ENCODE data around the gene CALU.
A peak's percentile ranks its signal among the peaks of the same experiment; 100 is the strongest.

Gene CALU

GRCh38 chr7:128790315-128791041 lies 51.3 kb downstream of the CALU start:
- no peak for DNase-seq

GRCh38 chr7:128791121-128791971 lies 52.2 kb downstream of the CALU start, which contains the start of gene CCDC136:
Gene CCDC136 (plus strand): TSS chr7:128791968. CDS start chr7:128792412, 444 bp downstream.
- DNase-seq, result peak; percentile 65 to 69

DNA sequence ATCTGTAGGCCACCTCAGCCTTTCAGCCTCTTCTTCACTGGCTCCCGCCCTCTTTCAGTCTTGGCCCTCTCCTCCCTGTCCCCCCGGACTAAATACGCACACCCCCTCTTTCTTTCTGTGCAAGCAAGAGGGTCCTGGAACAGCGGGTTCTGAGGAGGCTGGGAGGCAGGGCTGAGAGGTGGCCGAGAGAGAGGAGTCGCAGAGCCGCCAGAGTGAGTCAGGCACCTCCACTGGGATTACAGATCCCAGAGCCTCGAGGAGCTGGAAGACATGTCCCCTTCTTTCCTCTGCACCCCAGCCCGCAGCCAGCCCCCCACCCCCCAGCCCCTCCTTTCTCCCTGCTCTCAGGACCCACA lies 52.8 kb downstream of the CALU start:
- DNase-seq, result no peak

DNA sequence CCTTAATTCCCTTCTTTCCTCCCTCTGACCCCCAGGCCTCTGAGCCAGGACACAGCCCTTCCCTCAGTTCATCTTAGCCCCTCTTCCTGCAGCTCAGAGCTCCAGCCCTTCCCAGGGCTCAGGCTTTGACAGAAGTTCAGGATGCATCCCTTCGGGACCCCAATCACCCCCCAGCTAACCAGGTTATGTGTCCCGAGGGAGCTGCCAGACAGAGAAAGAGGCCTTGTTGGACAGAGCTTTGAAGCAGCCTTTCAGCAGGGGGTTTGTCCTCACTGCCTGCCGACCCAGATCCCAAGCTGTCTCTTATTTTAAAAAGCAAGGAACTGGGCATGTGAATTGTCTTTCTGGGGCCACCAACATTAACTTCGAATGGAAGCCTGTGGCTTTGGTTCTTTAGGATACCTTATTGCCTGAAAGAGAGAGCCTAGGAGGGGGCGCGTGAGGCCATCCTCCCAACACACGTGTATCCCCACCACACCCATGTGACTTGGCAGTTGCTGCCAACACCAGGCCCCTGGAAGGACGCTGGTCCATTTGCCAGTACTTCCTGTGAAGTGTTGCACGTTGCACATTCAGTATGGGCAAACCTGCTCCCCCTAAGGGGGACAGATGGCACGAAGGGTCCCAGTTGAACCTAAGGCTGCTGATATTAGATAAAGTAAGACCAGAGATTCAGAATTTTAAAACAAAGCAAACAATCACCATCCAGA lies 53.5 kb downstream of the CALU start:
- no peak for DNase-seq

GRCh38 chr7:128793181-128793547 lies 54.0 kb downstream of the CALU start:
- DNase-seq, result no peak

DNA sequence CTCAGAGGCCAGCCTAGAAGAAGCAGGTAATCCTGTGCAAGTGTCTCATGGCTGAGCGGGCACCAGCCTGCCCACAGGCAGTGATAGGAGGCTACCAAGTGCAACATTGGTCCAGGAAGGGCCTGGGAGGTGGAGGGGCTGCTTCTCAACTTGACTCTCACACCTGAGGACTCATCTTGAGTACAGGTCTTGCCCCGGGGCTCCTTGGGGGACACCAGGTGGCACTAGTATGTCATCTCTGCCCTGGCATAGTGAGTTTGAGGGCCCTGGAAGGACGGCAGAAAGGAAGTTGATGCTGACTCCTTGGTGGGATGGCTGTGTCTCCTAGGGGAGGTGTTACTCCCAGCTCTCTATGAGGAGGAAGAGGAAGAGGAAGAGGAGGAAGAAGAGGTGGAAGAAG lies 54.9 kb downstream of the CALU start:
- no peak for DNase-seq

GRCh38 chr7:128794436-128794835 lies 55.3 kb downstream of the CALU start:
- DNase-seq, result no peak

- no peak for DNase-seq
These were observed 56.0 kb downstream of the CALU start for GRCh38 chr7:128795129-128795528.

- DNase-seq, result no peak
These were observed 57.2 kb downstream of the CALU start for GRCh38 chr7:128796327-128796726.

DNA sequence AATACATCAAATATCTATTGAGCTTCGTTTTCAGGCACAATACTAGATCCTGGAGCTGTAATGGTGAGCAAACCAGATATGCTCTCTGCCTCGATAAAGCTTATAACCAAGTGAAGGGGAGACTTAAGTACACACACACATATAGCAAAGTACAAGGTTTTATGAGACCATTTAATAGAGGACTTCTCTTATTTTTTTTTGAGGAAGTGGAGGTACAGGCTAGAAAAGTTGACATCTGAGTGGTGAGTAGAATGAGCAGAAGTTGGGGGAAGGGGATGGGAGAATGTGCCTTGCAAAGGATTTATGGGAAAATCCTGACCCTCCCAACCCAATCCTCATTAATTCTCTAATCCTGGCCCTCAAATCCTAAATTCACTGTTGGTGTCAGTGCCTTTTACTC lies 60.3 kb downstream of the CALU start:
- no peak for DNase-seq

DNA sequence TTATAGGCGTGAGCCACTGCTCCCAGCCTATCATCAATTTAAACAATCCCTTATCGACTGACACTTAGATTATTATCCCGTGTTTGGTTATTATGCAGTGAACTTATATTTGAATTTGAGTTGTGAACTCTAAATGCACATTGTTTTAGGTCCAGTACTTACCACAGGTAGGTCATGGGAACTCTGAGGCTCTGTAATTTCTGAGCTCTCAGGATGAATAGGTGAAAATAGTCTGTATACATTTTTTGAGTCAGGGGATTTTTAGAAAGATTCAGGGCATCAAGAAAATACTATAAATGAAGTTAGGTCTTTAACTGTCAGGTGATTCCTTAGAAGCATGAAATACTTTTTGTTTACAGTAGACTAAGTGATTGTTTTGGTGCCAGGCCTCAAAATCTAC lies 61.4 kb downstream of the CALU start:
- DNase-seq, result no peak

DNA sequence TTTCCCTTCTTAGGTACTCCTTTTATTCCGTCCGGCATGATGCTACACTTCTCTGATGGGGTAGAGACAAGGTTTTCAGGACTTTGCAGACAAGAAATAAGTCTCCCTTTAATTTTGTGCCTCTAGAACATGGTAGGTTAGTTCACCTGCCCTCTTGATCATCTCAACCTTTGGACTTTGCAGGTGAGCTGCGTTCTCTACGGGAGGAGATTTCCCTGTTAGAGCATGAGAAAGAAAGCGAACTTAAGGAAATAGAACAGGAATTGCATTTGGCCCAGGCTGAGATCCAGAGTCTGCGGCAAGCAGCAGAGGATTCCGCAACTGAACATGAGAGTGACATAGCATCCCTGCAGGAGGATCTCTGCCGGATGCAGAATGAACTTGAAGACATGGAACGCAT lies 61.8 kb downstream of the CALU start:
- no peak for DNase-seq

DNA sequence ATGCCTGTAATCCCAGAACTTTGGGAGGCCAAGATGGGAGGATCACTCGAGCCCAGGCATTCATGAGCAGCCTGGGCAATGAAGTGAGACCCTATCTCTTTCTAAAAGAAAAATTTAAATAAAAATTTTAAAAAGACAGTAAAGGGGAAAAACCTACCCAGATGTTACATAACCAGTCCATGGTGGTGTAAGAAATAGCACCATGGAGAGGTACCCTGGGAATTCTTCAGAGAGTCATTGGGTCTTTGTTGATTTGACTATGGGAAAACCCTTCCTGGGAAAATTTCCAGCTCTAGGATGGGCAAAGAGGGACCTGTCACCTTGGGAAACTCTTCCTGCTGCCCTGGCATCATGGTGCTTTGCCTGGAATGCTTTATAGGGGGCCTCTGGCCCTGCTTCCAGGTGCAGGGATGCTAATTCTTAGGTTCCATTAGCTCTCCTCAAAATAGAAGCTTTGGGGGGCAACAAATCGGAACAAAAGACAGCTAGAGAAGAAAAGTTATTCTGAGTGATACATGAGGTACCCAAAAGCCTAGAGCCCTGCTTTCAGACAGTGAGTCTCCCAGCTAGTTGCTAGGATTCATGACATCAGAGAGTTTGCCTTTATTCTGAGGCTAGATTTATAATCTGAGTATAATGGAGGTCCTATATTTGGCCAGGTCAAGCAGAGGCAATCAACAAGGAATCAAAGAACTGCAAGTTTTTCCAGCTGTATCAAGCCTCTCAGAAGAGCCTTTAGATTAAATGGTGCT lies 62.7 kb downstream of the CALU start:
- DNase-seq, result no peak

GRCh38 chr7:128804484-128804883 lies 65.3 kb downstream of the CALU start:
- DNase-seq, result no peak

- no peak for DNase-seq
These were observed 66.1 kb downstream of the CALU start for GRCh38 chr7:128805225-128805624.

GRCh38 chr7:128807191-128807590 lies 68.0 kb downstream of the CALU start:
- no peak for DNase-seq

DNA sequence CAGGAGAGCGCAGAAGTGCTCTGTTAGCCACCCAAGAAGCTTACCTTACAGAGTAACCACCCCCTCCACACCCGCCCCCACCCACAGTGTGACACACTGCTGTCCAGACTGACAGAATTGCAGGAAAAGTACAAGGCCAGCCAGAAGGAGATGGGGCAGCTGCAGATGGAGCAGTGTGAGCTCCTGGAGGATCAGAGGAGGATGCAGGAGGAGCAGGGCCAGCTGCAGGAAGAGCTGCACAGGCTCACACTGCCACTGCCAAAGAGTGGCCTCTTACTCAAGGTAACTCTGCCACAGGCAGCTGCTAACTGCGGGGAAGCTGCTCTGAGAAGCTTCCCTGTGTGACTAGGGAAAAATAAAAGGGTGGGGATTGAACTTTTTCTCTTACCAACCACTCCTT lies 70.2 kb downstream of the CALU start:
- no peak for DNase-seq

GRCh38 chr7:128810473-128810872 lies 71.3 kb downstream of the CALU start:
- no peak for DNase-seq

DNA sequence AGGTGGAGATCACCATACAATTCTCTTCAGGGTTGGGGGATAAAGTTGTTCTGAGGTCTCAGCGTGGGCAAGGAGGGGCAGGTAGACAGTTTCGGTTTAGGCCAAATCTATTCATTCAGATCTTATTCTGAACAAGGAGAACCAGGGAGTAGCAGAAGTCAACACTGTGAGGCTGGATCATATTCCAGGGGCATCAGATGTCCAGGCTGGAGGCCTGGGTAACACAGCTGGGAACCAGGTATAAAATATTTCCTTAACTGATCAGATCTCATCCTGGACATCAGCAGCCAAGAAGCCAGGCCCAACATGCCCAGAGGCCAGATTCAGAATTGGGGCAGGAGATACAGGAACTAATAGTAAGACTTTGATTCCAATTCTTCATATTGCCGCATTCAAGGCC lies 71.8 kb downstream of the CALU start:
- no peak for DNase-seq

GRCh38 chr7:128811631-128812430 lies 72.7 kb downstream of the CALU start:
- DNase-seq, result no peak

GRCh38 chr7:128812514-128813168 lies 73.5 kb downstream of the CALU start:
- DNase-seq, result no peak

DNA sequence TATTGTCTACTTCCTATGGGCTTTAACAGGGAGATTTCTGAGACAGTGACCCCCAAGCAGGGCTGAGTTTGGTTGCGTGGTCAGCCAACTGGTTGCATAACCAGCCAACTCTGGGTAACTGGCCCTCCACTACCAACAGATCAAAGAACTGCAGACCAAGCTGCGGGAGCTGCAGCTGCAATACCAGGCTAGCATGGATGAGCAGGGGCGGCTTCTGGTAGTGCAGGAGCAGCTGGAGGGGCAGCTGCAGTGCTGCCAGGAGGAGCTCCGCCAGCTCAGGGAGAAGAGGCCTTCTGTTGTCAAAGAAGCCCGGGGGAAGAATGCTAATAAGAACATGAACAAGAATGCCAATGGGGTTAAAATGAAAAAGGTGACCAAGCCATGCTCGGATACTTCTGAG lies 75.3 kb downstream of the CALU start:
- DNase-seq, result peak; percentile 18 to 29

All from SHP77 (cell line).